K562 (cell line): Measurements from ENCODE around the gene ULK2. TPM values are rescaled to one million over a fixed set of nuclear protein-coding genes. Genes with fewer than 3 reads are reported as not detected.

Experiments
- ATAC-seq: fragments of 200-7000 bp; cut with Tn5 transposase; 3 replicates; pipeline ENCODE4 v1.9.1; 2020; ENCODE audit warnings: moderate library complexity
- BruUV-seq: library from RNA; stranded (reverse); fragments of 400-500 nt; replicated peaks from 2 replicates; lab custom pipeline; 2021; lab: Mats Ljungman, UMichigan
- CTCF ChIA-PET: fragments of 300-600 bp; formaldehyde crosslinking; extraction: SDS; loops from one replicate; lab custom pipeline; 2021; ENCODE audit warnings: low intra/inter-chr PET ratio; lab: Yijun Ruan, JAX
- POLR2A ChIA-PET: fragments of 300-600, 350-650 bp; sonication (Branson Sonifier 250); formaldehyde crosslinking; extraction: SDS; loops from one replicate; lab custom pipeline; 2021; ENCODE audit warnings: antibody characterized with exemption, inconsistent platforms; lab: Yijun Ruan, JAX
- DNase-seq, 4 experiments: peaks; one replicate each; pipeline versions ENCODE4 v3.0.0 to v3.0.0-alpha.2; 2011 to 2018; ENCODE audit warnings: low spot score in 3 of 4, mixed read lengths in 3 of 4; ENCODE audit errors: extremely low read depth in 1 of 4
- FAIRE-seq: peaks from 2 replicates; lab custom pipeline; 2011; peaks lifted over from hg19 to GRCh38; lab: Jason Lieb, UNC
- H2AFZ ChIP-seq: 2 replicates; pipeline ENCODE4 v1.6.0; 2011; ENCODE audit warnings: low read depth, low read length, control low read depth, inconsistent platforms
- H3K27ac ChIP-seq: fragments of 200-600 bp; 3 replicates; pipeline ENCODE4 v1.8.0; 2011; ENCODE audit warnings: low read depth, mild to moderate bottlenecking, control low read depth, inconsistent platforms, low read length, moderate library complexity, mixed read lengths; ENCODE audit errors: extremely low read depth
- H3K27me3 ChIP-seq, 2 experiments: fragments of 300-600 bp in 1 of 2; 2 replicates in 1 of 2; 3 replicates in 1 of 2; pipeline versions ENCODE4 v1.6.0 to v1.8.0; 2011; ENCODE audit warnings: inconsistent platforms in 2 of 2, low read length in 2 of 2, mild to moderate bottlenecking in 1 of 2, mixed read lengths in 1 of 2, moderate library complexity in 1 of 2; ENCODE audit not compliant: control insufficient read depth in 2 of 2, insufficient read depth in 2 of 2
- H3K36me3 ChIP-seq: fragments of 300-600 bp; 3 replicates; pipeline ENCODE4 v1.8.0; 2011; ENCODE audit warnings: mild to moderate bottlenecking, low read length, inconsistent platforms; ENCODE audit not compliant: control insufficient read depth, insufficient read depth
- H3K4me1 ChIP-seq, 2 experiments: fragments of 200-600 bp in 1 of 2; replicated peaks in 1 of 2; 2 replicates in 1 of 2; 3 replicates in 1 of 2; pipeline versions ENCODE4 v1.5.1 to v1.8.0; 2011; ENCODE audit warnings: inconsistent platforms in 2 of 2, low read length in 2 of 2, mild to moderate bottlenecking in 1 of 2, mixed read lengths in 1 of 2, moderate library complexity in 1 of 2; ENCODE audit not compliant: control insufficient read depth in 2 of 2, insufficient read depth in 2 of 2
- H3K4me2 ChIP-seq: 2 replicates; pipeline ENCODE4 v1.6.1; 2011; ENCODE audit warnings: low read length, control low read depth, inconsistent platforms, mixed read lengths; ENCODE audit not compliant: insufficient read depth
- H3K4me3 ChIP-seq: fragments of 200-600 bp; sonication (generic), shearing (Covaris generic); 2 replicates; pipeline ENCODE4 v1.5.1; 2016; ENCODE audit warnings: control low read depth, inconsistent platforms
- H3K79me2 ChIP-seq: fragments of 200-600 bp; 3 replicates; pipeline ENCODE4 v1.8.0; 2011; ENCODE audit warnings: low read length, inconsistent platforms; ENCODE audit not compliant: control insufficient read depth, insufficient read depth
- H3K9ac ChIP-seq, 2 experiments: 2 replicates each; pipeline versions ENCODE4 v1.6.0 to v1.6.1; 2011; ENCODE audit warnings: low read depth in 2 of 2, low read length in 2 of 2, control low read depth in 1 of 2, inconsistent platforms in 1 of 2, mild to moderate bottlenecking in 1 of 2, mixed read lengths in 1 of 2; ENCODE audit not compliant: insufficient read depth in 1 of 2
- H3K9me1 ChIP-seq: one replicate; pipeline ENCODE4 v1.6.0; 2011; ENCODE audit warnings: inconsistent platforms, mild to moderate bottlenecking, low read length, moderate library complexity; ENCODE audit not compliant: control insufficient read depth, insufficient read depth
- H3K9me3 ChIP-seq: replicated peaks from 2 replicates; pipeline ENCODE4 v1.5.1; 2011; ENCODE audit warnings: low read depth, low read length, inconsistent platforms; ENCODE audit not compliant: control insufficient read depth, insufficient read depth
- H4K20me1 ChIP-seq: replicated peaks from 2 replicates; pipeline ENCODE4 v1.6.1; 2011; ENCODE audit warnings: low read length, inconsistent platforms, mixed read lengths; ENCODE audit not compliant: control insufficient read depth, insufficient read depth
- CCAR2 ChIP-seq: fragments of 200-400 bp; formaldehyde crosslinking; IDR thresholded peaks from 2 replicates; pipeline ENCODE4 v1.6.1; 2017; ENCODE audit warnings: mild to moderate bottlenecking, low read depth, low read length
- ETV6 ChIP-seq, 3 experiments: fragments of 150-350 bp in 1 of 3; sonication (generic) in 1 of 3; formaldehyde crosslinking in 1 of 3; IDR thresholded peaks; 2 replicates each; pipeline versions ENCODE4 v1.6.1 to v1.8.0; 2014 to 2022; ENCODE audit warnings: borderline replicate concordance in 2 of 3, low read depth in 2 of 3, antibody characterized with exemption in 1 of 3, low read length in 1 of 3, mild to moderate bottlenecking in 1 of 3, missing genetic modification reagents in 1 of 3
- NFIX ChIP-seq: fragments of 250-450 bp; sonication (Bioruptor Pico); IDR thresholded peaks from 2 replicates; pipeline ENCODE4 v1.4.0; 2020; ENCODE audit warnings: low read depth, mild to moderate bottlenecking, moderate library complexity
- SMARCE1 ChIP-seq: fragments of 450-650 bp; IDR thresholded peaks from 2 replicates; pipeline ENCODE4 v1.7.1; 2016; ENCODE audit warnings: mild to moderate bottlenecking
- TEAD4 ChIP-seq, 2 experiments: sonication (generic) in 1 of 2; formaldehyde crosslinking in 1 of 2; IDR thresholded peaks; 2 replicates each; pipeline versions ENCODE4 v1.6.1 to v1.8.0; 2012 to 2022; ENCODE audit warnings: borderline replicate concordance in 1 of 2, inconsistent platforms in 1 of 2, low read length in 1 of 2, mild to moderate bottlenecking in 1 of 2, missing genetic modification reagents in 1 of 2
- USF2 ChIP-seq: sonication (generic); formaldehyde crosslinking; IDR thresholded peaks from 2 replicates; pipeline ENCODE4 v1.5.0; 2020; ENCODE audit warnings: missing genetic modification reagents
- ZNF175 ChIP-seq: fragments of 200-800 bp; sonication (Bioruptor generic); IDR thresholded peaks from 2 replicates; pipeline ENCODE4 v1.6.1; 2016; ENCODE audit warnings: low read depth, mild to moderate bottlenecking, missing genetic modification characterization, missing compliant biosample characterization
- WGBS: fragments of 100-300 bp; shearing (Covaris generic); methylation state at CpG from one replicate; pipeline ENCODE4 v1.1.6; 2016; ENCODE audit warnings: low coverage, mixed read lengths; ENCODE audit not compliant: insufficient coverage; ENCODE audit errors: missing lambda C conversion rate; 5-methylcytosine and 5-hydroxymethylcytosine counted together
- in situ Hi-C: fragments of 300-500 bp; cut with MboI; formaldehyde crosslinking; loops from 4 replicates; pipeline ENCODE4 v1.15.0; 2018; ENCODE audit warnings: inconsistent platforms, mixed read lengths
- intact Hi-C: fragments of 100-400 bp; cut with micrococcal nuclease; formaldehyde crosslinking; loops from 2 replicates; pipeline ENCODE4 v1.14.2; 2022
- polyA plus RNA-seq, 8 experiments: library from polyadenylated mRNA; depleted of rRNA in 4 of 8; stranded (reverse) in 5 of 8; unstranded in 3 of 8; fragments of >200 nt; fragmentation: Nextera tagmentation in 2 of 8; fragmentation: Illumina TruSeq in 1 of 8; extraction: Ambion mirVana in 2 of 8; extraction: Trizol in 1 of 8; gene quantifications; 2 replicates each; pipeline versions ENCODE4 v1.2.1 to v1.2.3, GENCODE V29; 2011 to 2014; ENCODE audit warnings: inconsistent platforms in 1 of 8, missing spikeins in 1 of 8
- total RNA-seq, 7 experiments: library from RNA; depleted of rRNA in 6 of 7; stranded (reverse); fragments of >200 nt in 6 of 7; fragmentation: Illumina TruSeq in 2 of 7; extraction: Trizol in 2 of 7; gene quantifications; 2 replicates each; pipeline versions ENCODE4 v1.2.1 to v1.2.3, GENCODE V29; 2011 to 2021; ENCODE audit warnings: low replicate concordance in 1 of 7

Gene ULK2
- total and polyA plus RNA-seq, 9 of the 15 experiments (the other 6 are each of a cell fraction or from before 2014, with no cell fraction given): 0.01 to 0.18 (median 0.07) TPM; not detected in 5

DNA sequence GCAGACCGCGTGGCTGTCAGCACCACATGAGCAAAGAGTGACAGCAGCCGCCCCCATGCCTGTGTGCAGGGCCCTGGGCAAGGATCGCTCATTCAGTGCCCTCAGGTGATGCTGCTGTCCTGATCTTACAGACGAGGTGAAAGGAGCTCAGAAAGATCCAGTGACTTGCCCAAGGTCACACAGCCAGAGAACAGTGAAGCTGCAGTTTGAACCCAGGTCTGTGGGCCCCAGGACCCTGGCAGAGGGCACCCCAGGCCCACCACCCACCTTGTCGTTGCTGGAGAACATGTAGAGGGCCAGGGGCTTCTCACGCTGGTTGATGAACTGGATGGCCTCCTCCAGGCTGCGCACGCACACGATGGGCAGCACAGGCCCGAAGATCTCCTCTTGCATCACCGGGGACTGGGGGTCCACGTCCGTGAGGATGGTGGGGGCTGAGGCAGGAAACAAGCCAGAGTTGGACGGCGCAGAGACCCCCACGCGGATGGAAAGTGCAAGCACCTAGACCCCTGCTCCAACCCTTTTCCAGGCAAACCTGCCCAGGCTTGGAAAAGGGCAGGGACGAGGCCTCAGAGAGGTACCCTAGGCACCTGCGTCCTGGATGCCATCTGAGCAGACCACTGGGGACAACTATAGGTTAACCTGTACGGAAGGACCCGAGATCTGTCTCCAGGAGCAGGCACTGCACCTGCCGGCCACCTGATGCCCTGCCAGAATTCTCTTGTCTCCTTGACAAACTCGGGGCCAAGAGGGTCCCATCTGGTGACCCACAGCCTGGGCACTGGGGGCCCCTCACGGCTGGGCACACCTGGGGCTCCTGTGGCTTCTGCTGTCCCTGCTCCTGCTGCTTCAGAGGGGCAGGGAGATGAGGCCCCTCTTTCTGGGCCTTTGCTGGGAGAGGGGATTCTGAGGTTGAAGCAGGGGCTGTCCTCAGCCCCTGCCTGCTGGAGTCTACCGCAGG is 128.2 kb downstream of the ULK2 start:
- no peak for TF ChIP-seq TEAD4 (IDR thresholded peaks at IDR 0.05; ENCODE audit: low read length)
- TF ChIP-seq TEAD4 (CRISPR knock-in tag; IDR thresholded peaks at IDR 0.05; ENCODE audit: borderline replicate concordance): no peak
- TF ChIP-seq USF2: no peak
- TF ChIP-seq ETV6 (IDR thresholded peaks at IDR 0.05; ENCODE audit: borderline replicate concordance in 1 of 2, low read depth in 2 of 2, low read length in 1 of 2): no peak
- TF ChIP-seq ETV6 (CRISPR knock-in tag; IDR thresholded peaks at IDR 0.05; ENCODE audit: borderline replicate concordance): no peak
- no peak for TF ChIP-seq SMARCE1
- no peak for TF ChIP-seq ZNF175
- no peak for TF ChIP-seq NFIX (CRISPR knock-in tag)
- TF ChIP-seq CCAR2: no peak
- Histone ChIP-seq H3K36me3 (no peaks in the 10 kb centered on the region), H3K27ac (no peak overlapping the region), H3K79me2 (no peaks in the 10 kb centered on the region), H3K9ac (no peak overlapping the region), H2AFZ (no peak overlapping the region), H4K20me1 (no peaks in the 10 kb centered on the region), H3K27me3 (peaks cover 3 to 15% of the 10 kb centered on the region in 2 experiments; a peak in 3 of 5 replicates), H3K4me2 (no peak overlapping the region), H3K9me1 (no peaks in the 10 kb centered on the region), H3K9me3 (no peaks in the 10 kb centered on the region), H3K4me1 (no peaks in the 10 kb centered on the region), H3K4me3 (no peak overlapping the region)
- POLR2A ChIA-PET: interaction anchor here (0.8 kb wide), 1 partner anchor 10 kb away, joined by 4 read pairs; no protein-coding TSS in a partner anchor
- DNase-seq (no peak), ATAC-seq (no peak), FAIRE-seq (no peak)
- in situ Hi-C loops (no loop called here), intact Hi-C loops (no loop called here)
- CTCF ChIA-PET: no interaction called here
- 10% methylated on average over 19 of the region's 26 CpGs for WGBS
- BruUV-seq: no TSS peak
